NCI-H187 (cell line): ENCODE measurements around the gene DCUN1D1.

Experiments
- DNase-seq, 2 experiments: peaks; one replicate each; lab custom pipeline; 2025; lab: John Stamatoyannopoulos, UW

The DCUN1D1 gene

GRCh38 chr3:182892226-182892625 lies 88.1 kb downstream of the DCUN1D1 start:
- DNase-seq, result no peak

GRCh38 chr3:182891364-182891763 lies 89.0 kb downstream of the DCUN1D1 start:
- no peak for DNase-seq

- no peak for DNase-seq
Measured at GRCh38 chr3:182889948-182890629, 90.2 kb downstream of the DCUN1D1 start.
